Dendritic cell treated with granulocyte-macrophage colony-stimulating factor and Interleukin-4, amounts not matched to agents 40 ng/mL and 50 ng/mL, for 4 days (primary cell): ENCODE data around the gene NCOA7.
"Not testable (repeated sequence)": the region's sequence is repeated elsewhere in the genome, so short reads cannot be mapped to it uniquely, and the experiment has no call there.

ENCODE experiments used
- H3K27ac Mint-ChIP-seq: one replicate; pipeline ENCODE4 v1.8.0; 2022; ENCODE audit warnings: mild to moderate bottlenecking, mixed read lengths
- H3K27me3 Mint-ChIP-seq: one replicate; pipeline ENCODE4 v1.8.0; 2022; ENCODE audit warnings: mild to moderate bottlenecking, mixed read lengths
- H3K36me3 Mint-ChIP-seq: one replicate; pipeline ENCODE4 v1.8.0; 2022; ENCODE audit warnings: low read depth, mixed read lengths
- H3K4me1 Mint-ChIP-seq: one replicate; pipeline ENCODE4 v1.8.0; 2022; ENCODE audit warnings: low read depth, mixed read lengths
- H3K4me3 Mint-ChIP-seq: one replicate; pipeline ENCODE4 v1.8.0; 2022; ENCODE audit warnings: mild to moderate bottlenecking, moderate library complexity, mixed read lengths
- H3K9me3 Mint-ChIP-seq: one replicate; pipeline ENCODE4 v1.8.0; 2022; ENCODE audit warnings: mixed read lengths
- intact Hi-C: fragments of 100-400 bp; cut with micrococcal nuclease; formaldehyde crosslinking; loops from one replicate; pipeline ENCODE4 v1.15.0; 2022

The NCOA7 gene

DNA sequence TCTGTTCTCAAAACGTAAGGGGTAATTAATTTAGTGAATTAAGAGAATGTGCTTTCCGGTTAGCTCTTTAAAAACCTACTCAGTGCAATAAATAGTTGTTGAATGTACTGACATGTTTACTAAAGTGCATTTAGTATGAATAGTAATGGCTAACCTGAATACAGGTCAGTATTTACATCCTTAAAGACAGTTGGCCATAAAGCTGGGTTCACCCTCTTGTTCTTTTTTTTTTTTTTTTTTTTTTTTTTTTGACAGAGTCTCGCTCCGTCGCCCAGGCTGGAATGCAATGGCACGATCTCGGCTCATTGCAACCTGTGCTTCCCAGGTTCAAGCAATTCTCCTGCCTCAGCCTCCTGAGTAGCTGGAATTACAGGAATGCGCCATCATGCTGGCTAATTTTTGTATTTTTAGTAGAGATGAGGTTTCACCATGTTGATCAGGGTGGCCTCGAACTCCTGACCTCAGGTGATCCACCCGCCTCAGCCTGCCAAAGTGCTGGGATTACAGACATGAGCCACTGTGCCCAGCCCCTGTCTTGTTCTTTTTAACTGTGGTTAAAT lies 14.2 kb downstream of the NCOA7 start:
- H3K27me3 Mint-ChIP-seq, H3K4me3 Mint-ChIP-seq, intact Hi-C loops, H3K9me3 Mint-ChIP-seq, H3K36me3 Mint-ChIP-seq, H3K27ac Mint-ChIP-seq: not testable (repeated sequence)
- peaks cover 68% of the 10 kb centered on the region for H3K4me1 Mint-ChIP-seq

DNA sequence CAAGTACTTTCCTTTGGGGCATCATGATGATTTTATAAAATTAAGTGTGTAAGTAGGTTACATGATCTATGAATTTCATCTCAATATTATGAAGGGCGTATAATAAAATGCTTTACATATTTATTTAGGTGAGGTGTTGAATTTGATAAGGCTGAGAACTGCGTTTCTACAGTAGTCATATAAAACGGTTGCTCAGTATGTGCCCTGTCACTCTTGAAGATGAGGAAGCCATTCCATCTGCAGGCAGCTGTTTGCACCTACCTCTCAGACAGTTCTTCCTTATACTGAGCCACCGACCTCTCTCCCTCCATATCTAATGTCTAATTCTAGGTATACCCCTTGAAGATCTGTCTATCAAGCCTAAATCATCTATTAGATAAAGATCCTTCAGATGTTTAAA lies 16.1 kb downstream of the NCOA7 start:
- Mint-ChIP-seq H3K27ac (no peak overlapping the region), H3K36me3 (no peaks in the 10 kb centered on the region), H3K4me3 (no peak overlapping the region), H3K27me3 (no peaks in the 10 kb centered on the region), H3K9me3 (no peaks in the 10 kb centered on the region), H3K4me1 (peaks cover 63% of the 10 kb centered on the region)
- intact Hi-C loops: no loop called here

DNA sequence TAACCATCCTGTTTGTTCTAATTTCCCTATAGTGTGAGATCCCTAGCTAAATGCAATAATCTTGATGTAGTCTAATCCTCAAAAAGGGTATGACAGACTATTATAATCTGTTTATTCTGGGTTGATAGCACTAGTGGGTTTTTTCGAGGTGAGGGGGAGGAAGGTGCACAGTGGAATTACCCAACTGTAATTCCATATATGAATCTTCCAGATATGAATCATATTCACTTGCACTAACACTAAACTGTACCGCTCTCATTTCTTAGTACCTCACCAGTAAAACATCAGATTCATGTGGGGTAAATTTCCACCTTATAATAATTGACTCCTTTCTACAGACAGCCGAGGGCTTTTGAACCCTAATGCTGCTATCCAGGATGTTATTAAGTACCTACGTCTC lies 16.5 kb downstream of the NCOA7 start:
- Mint-ChIP-seq H3K27ac (no peak overlapping the region), H3K9me3 (no peaks in the 10 kb centered on the region), H3K4me1 (peaks cover 63% of the 10 kb centered on the region), H3K4me3 (no peak overlapping the region), H3K27me3 (no peaks in the 10 kb centered on the region), H3K36me3 (no peaks in the 10 kb centered on the region)
- intact Hi-C loops: no loop called here

- H3K4me3 Mint-ChIP-seq: no peak overlapping the region
- no peaks in the 10 kb centered on the region for H3K27me3 Mint-ChIP-seq
- peak overlapping the region; percentile 30 for H3K27ac Mint-ChIP-seq
- H3K9me3 Mint-ChIP-seq: no peaks in the 10 kb centered on the region
- intact Hi-C loops: no loop called here
- peaks cover 63% of the 10 kb centered on the region for H3K4me1 Mint-ChIP-seq
- H3K36me3 Mint-ChIP-seq: no peaks in the 10 kb centered on the region
These were observed 17.3 kb downstream of the NCOA7 start for GRCh38 chr6:125808060-125808459.

GRCh38 chr6:125808591-125808990 lies 17.8 kb downstream of the NCOA7 start:
- peaks cover 60% of the 10 kb centered on the region for H3K4me1 Mint-ChIP-seq
- peak overlapping the region; percentile 30 for H3K27ac Mint-ChIP-seq
- H3K9me3 Mint-ChIP-seq: no peaks in the 10 kb centered on the region
- no peak overlapping the region for H3K4me3 Mint-ChIP-seq
- intact Hi-C loops: no loop called here
- H3K27me3 Mint-ChIP-seq: no peaks in the 10 kb centered on the region
- no peaks in the 10 kb centered on the region for H3K36me3 Mint-ChIP-seq

GRCh38 chr6:125809570-125810170 lies 18.9 kb downstream of the NCOA7 start:
- Mint-ChIP-seq H3K36me3 (no peaks in the 10 kb centered on the region), H3K27ac (no peak overlapping the region), H3K4me1 (peaks cover 60% of the 10 kb centered on the region), H3K27me3 (no peaks in the 10 kb centered on the region), H3K9me3 (no peaks in the 10 kb centered on the region), H3K4me3 (no peak overlapping the region)
- intact Hi-C loops: no loop called here

DNA sequence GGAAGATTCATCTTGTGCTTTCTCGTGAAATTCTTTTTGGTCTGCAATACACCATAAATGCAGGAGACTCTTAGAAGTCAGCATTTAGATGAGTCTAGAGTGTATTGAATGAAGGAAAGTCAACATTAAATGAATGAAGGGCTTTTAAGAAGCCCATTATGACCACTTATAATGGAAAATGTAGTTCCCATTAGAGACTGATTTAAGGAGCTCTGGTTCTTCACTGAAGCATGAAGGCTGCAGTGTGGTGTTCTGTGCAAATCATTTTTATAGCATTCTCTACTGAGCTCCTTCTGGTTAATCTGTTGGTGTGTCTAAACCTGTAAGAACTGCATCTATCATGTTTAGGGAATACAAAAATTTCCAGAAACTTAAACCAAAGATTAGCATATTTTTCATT lies 19.7 kb downstream of the NCOA7 start:
- H3K27ac Mint-ChIP-seq: no peak overlapping the region
- no peaks in the 10 kb centered on the region for H3K27me3 Mint-ChIP-seq
- no peaks in the 10 kb centered on the region for H3K36me3 Mint-ChIP-seq
- intact Hi-C loops: no loop called here
- peaks cover 68% of the 10 kb centered on the region for H3K4me1 Mint-ChIP-seq
- no peak overlapping the region for H3K4me3 Mint-ChIP-seq
- no peaks in the 10 kb centered on the region for H3K9me3 Mint-ChIP-seq

GRCh38 chr6:125811259-125811658 lies 20.5 kb downstream of the NCOA7 start:
- peak overlapping the region; percentile 80 for H3K27ac Mint-ChIP-seq

DNA sequence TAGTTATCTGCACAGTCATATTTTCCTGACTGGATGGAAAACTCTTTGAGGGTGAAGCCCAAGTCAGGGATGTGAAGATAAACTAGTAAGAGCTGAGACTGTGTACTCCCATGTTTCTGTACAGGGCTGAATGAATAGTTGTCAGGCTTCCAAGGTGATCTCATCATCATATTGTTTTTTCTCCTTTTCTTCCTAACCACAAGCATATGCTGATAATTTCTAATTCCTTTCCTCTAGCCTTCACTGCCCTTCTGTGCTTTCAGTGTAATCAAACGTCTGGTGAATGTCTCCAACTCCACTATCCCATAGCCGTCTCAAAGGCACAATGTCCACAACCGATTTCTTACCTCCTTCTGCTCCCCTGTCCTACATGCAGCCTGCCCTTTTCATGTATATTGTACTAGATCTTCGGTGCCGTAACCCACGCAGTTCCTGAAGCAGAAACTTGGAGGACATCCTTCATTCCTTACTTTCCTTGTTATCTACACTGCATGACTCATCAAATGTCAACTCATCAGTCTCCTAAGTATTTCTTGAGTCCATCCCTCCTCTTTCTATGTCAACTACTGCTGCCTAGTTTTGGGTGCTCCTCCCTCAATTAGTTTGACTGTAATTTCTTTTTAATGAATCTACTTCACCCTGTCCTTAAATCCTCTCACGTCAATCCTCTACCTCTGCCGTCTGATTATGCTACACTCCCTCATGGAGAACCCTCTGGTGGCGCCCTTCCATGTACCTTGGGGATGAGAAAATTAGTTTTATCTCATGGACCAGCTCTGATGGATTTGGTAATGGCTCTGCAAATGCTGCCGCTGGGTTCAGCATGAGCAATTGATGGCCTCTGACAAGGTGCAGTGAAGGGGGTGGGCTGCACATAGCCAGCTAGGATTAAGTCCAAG lies 21.9 kb downstream of the NCOA7 start:
- Mint-ChIP-seq H3K27ac (peak overlapping the region; percentile 80), H3K4me1 (peaks cover 71% of the 10 kb centered on the region), H3K36me3 (no peaks in the 10 kb centered on the region), H3K9me3 (no peaks in the 10 kb centered on the region), H3K27me3 (no peaks in the 10 kb centered on the region), H3K4me3 (no peak overlapping the region)
- intact Hi-C loops: no loop called here

More at GRCh38 chr6:125811259-125811658, 20.5 kb downstream of the NCOA7 start:
- no peaks in the 10 kb centered on the region for H3K36me3 Mint-ChIP-seq
- intact Hi-C loops: no loop called here
- H3K4me1 Mint-ChIP-seq: peaks cover 73% of the 10 kb centered on the region
- peak overlapping the region; percentile 61 for H3K4me3 Mint-ChIP-seq
- H3K27me3 Mint-ChIP-seq: no peaks in the 10 kb centered on the region
- no peaks in the 10 kb centered on the region for H3K9me3 Mint-ChIP-seq

DNA sequence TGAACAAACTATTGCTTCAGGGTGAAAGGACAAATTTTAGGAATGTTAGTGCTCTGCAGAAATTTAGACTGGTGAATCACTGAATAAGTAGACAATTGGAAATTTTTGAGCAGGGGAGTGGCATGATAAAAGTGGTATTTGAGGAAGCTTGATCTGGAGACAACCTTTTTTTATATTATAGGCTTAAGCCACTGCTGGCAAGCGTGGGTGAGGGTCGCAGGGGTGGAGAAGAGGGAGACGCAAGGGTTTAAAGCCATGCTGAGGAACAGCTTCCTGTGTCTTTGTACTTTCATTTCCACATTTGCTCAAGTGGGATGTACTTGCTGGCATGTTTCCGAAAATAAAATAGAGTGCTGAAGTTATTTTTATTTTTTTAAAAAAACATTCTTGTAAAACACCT lies 23.7 kb downstream of the NCOA7 start:
- H3K36me3 Mint-ChIP-seq: no peaks in the 10 kb centered on the region
- no peaks in the 10 kb centered on the region for H3K27me3 Mint-ChIP-seq
- peaks cover 70% of the 10 kb centered on the region for H3K4me1 Mint-ChIP-seq
- H3K4me3 Mint-ChIP-seq: peak overlapping the region; percentile 55
- peak overlapping the region; percentile 86 for H3K27ac Mint-ChIP-seq
- no peaks in the 10 kb centered on the region for H3K9me3 Mint-ChIP-seq
- intact Hi-C loops: no loop called here

GRCh38 chr6:125815080-125815910 lies 24.5 kb downstream of the NCOA7 start:
- no peaks in the 10 kb centered on the region for H3K27me3 Mint-ChIP-seq
- peak overlapping the region; percentile 63 for H3K4me3 Mint-ChIP-seq
- peak overlapping the region; percentile 86 for H3K27ac Mint-ChIP-seq
- H3K4me1 Mint-ChIP-seq: peaks cover 78% of the 10 kb centered on the region
- intact Hi-C loops: no loop called here
- peaks cover 4% of the 10 kb centered on the region for H3K36me3 Mint-ChIP-seq
- H3K9me3 Mint-ChIP-seq: no peaks in the 10 kb centered on the region

DNA sequence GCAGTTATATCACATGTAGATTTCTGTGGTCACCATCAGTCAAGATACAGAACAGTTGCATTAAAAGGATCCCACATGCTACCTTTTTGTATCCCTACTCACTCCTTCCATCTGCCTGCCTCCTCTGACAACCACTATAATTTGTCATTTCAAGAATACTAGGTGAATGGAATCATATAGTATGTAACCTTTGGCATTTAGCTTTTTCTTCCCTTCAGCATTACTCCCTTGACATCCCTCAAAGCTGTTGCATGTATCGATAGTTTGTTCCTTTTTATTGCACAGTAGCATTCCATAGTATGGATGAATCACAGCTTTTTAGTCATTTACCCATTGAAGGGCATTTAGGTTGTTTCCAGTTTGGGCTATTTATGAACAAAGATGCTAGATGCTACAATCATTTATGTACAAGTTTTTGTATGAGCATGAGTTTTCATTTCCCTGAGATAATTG lies 26.1 kb downstream of the NCOA7 start:
- Mint-ChIP-seq H3K4me3 (no peak overlapping the region), H3K4me1 (peaks cover 76% of the 10 kb centered on the region), H3K27ac (no peak overlapping the region), H3K9me3 (no peaks in the 10 kb centered on the region), H3K27me3 (no peaks in the 10 kb centered on the region), H3K36me3 (peaks cover 10% of the 10 kb centered on the region)
- intact Hi-C loops: no loop called here

DNA sequence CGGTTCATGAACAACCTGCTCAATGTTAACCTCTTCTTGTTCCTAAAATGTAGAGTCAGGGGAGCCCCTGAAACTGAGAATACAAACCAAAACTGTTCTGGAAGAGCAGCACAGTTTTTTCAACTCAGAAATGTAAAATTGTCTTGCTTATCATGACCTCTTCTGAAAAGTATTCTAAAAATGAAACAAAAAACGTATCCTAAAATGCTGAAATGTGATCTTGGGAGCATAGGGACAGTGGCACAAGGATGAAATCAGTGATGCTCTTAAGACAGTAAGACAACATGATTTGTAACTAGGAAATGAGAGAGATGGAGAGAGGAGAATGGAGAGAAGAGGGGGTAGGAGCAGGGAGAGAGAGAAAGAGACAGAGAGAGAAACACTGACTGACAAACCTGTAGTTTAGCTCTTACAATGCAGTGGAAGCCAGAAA lies 27.5 kb downstream of the NCOA7 start:
- Mint-ChIP-seq H3K4me3 (no peak overlapping the region), H3K27me3 (no peaks in the 10 kb centered on the region), H3K36me3 (peaks cover 10% of the 10 kb centered on the region), H3K9me3 (no peaks in the 10 kb centered on the region), H3K27ac (peak overlapping the region; percentile 12), H3K4me1 (peaks cover 66% of the 10 kb centered on the region)
- intact Hi-C loops: no loop called here
